AG09309 (cell line): Measurements from ENCODE around the gene GAPVD1.

Source experiments
- DNase-seq: peaks from one replicate; pipeline ENCODE4 v3.0.0-alpha.2; 2010; ENCODE audit warnings: low read depth
- H3K4me3 ChIP-seq: 2 replicates; pipeline ENCODE4 v1.5.1; 2011; ENCODE audit warnings: mild to moderate bottlenecking, low read depth, low read length, moderate library complexity; ENCODE audit not compliant: control insufficient read depth
- TF ChIP-seq, protein P1 (sequence below): IDR thresholded peaks from 2 replicates; pipeline ENCODE4 v1.5.1; 2011; ENCODE audit warnings: mild to moderate bottlenecking, low read depth, low read length, inconsistent platforms; ENCODE audit not compliant: insufficient read depth, control insufficient read depth; ENCODE audit errors: missing control alignments

Gene GAPVD1

DNA sequence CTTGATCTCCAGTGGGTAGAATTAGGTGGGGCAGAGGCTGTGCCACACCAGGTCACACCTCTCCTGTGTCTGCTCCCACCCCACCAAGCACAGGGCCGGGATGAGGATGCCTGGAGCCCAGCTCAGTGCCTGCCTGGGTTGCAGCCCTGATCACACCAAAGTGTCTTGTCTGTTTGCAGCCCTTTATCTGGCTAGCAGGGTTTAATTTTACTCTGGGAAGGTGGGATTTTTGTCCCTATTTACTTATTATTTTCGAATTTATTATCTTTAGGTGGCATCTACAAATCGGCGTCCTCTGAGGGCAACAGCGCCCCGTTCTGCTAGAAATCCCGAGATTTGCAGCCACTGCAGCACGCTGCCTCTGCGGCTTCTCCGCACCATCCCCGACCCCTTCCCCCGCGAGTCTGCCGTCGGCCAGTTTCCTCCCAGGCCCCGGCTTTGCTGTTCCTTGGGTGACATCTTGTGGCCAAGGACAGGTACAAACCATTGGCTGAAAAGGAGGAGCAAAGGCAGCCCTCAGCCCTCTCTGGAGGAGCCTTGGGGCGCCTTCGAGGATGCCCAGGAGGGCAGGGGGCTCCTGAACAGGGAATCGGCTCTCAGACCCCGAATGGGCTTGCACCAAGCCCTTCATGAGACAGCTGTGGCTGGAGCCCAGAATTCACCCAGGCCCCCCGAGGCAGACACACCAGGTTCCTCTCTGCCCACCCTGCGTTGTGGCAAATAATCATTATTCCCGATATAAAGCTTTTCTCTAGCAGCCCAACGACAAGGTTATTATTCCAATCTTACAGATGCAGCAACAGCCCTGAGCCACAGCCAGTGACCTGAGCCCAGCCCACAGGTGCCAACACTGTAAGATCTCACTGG, 113.0 kb downstream of the GAPVD1 start:
- peak overlapping the region; percentile 31 for H3K4me3 ChIP-seq
- TF ChIP-seq, protein P1, sequence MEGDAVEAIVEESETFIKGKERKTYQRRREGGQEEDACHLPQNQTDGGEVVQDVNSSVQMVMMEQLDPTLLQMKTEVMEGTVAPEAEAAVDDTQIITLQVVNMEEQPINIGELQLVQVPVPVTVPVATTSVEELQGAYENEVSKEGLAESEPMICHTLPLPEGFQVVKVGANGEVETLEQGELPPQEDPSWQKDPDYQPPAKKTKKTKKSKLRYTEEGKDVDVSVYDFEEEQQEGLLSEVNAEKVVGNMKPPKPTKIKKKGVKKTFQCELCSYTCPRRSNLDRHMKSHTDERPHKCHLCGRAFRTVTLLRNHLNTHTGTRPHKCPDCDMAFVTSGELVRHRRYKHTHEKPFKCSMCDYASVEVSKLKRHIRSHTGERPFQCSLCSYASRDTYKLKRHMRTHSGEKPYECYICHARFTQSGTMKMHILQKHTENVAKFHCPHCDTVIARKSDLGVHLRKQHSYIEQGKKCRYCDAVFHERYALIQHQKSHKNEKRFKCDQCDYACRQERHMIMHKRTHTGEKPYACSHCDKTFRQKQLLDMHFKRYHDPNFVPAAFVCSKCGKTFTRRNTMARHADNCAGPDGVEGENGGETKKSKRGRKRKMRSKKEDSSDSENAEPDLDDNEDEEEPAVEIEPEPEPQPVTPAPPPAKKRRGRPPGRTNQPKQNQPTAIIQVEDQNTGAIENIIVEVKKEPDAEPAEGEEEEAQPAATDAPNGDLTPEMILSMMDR: peak; percentile 88
- peak; percentile 17 for DNase-seq

- no peak overlapping the region for H3K4me3 ChIP-seq
- TF ChIP-seq, protein P1: no peak
- no peak for DNase-seq
Observed at GRCh38 chr9:125375820-125376219, 114.2 kb downstream of the GAPVD1 start.

GRCh38 chr9:125376261-125377226, 114.9 kb downstream of the GAPVD1 start:
- TF ChIP-seq, protein P1: no peak
- no peak for DNase-seq
- no peak overlapping the region for H3K4me3 ChIP-seq

- no peak overlapping the region for H3K4me3 ChIP-seq
- no peak for DNase-seq
- TF ChIP-seq, protein P1: no peak
Observed at GRCh38 chr9:125377584-125378250, 116.1 kb downstream of the GAPVD1 start.

- no peak for DNase-seq
- TF ChIP-seq, protein P1: no peak
Observed at GRCh38 chr9:125378778-125379177, 117.2 kb downstream of the GAPVD1 start.

DNA sequence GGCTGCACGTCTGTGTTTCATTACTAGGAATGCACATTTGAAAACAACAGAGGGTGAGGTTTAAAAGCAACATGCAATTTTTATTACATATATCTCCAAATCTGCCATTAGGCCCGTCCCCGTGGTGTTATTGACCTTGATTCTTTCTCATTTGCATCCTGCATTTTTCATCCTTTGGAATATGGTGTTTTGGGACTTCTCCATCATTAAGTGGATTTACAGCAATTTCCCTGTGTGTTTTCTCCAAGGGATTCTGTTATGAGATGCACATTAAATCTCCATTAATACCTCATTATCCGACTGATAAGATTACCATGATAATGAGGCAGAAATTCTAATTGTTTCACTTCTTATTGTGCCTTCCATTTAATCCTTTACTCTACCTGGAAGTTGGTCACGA, 117.6 kb downstream of the GAPVD1 start:
- TF ChIP-seq, protein P1: no peak
- DNase-seq: no peak
- no peak overlapping the region for H3K4me3 ChIP-seq

More at GRCh38 chr9:125378778-125379177, 117.2 kb downstream of the GAPVD1 start:
- no peak overlapping the region for H3K4me3 ChIP-seq
